Inflammatory macrophage (primary cell): ENCODE data around the gene COG4.
"Not testable (repeated sequence)": the region's sequence is repeated elsewhere in the genome, so short reads cannot be mapped to it uniquely, and the experiment has no call there.

Experiments used
- DNase-seq, 2 donors: peaks; one replicate each; pipeline ENCODE4 v3.0.0-alpha.2; 2020 to 2022
- total RNA-seq, 18 experiments: gene quantifications; one replicate each; lab custom pipeline; 2026; ENCODE audit warnings: mixed read lengths in 6 of 18, inconsistent platforms in 2 of 18; lab: John Stamatoyannopoulos, UW

COG4 gene
- total RNA-seq, result 19.9 to 103 (median 63.4) reads per million in 18 experiments

DNA sequence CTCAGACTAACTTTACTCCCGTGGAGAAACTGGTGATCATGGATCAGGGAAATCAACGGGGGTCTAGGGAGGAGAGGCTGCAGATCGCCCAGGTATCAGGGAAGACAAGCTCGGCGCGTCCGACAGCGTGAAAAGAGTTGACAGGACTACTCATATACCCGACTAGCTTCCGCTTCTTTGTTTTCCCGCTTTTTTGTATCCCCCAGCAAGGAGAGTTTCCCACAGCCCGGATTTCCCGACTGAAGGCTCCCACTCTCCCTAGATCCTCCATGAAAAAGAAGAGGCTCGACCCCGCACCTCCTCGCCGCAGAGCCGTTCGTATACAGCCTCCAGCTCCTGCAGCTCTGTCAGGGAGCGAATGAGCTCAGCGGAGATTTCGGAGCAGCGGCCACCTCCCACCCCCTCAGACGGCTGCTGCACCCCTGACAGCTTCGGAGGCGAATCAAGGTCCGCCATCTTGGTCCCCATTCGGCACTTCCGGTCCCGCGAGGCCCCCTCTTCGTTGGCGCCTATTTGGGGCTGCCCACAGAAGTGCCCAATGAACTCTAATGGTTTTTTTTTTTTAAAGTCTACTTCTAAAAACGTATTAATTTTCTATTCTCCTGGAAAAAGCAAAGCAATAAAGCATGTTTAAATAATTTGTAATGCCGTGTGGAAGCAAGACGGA, at the start of gene COG4:
Gene COG4, minus strand, starts transcription at position 479 of the 667 bp plus-strand sequence. Its CDS starts 11 bp downstream, at position 468.
- peak; percentile 87 to 90 for DNase-seq

GRCh38 chr16:70572926-70573270, 49.5 kb upstream of the COG4 start:
- no peak for DNase-seq

- peak in 1 of 2 donors; percentile 10 for DNase-seq
Measured at GRCh38 chr16:70572050-70572925, 48.9 kb upstream of the COG4 start.

- no peak for DNase-seq
Measured at GRCh38 chr16:70571623-70572022, 48.3 kb upstream of the COG4 start.

- no peak for DNase-seq
Measured at GRCh38 chr16:70570967-70571570, 47.7 kb upstream of the COG4 start.

- no peak for DNase-seq
Measured at GRCh38 chr16:70569752-70570151, 46.4 kb upstream of the COG4 start.

GRCh38 chr16:70568601-70569237, 45.4 kb upstream of the COG4 start:
- no peak for DNase-seq

DNA sequence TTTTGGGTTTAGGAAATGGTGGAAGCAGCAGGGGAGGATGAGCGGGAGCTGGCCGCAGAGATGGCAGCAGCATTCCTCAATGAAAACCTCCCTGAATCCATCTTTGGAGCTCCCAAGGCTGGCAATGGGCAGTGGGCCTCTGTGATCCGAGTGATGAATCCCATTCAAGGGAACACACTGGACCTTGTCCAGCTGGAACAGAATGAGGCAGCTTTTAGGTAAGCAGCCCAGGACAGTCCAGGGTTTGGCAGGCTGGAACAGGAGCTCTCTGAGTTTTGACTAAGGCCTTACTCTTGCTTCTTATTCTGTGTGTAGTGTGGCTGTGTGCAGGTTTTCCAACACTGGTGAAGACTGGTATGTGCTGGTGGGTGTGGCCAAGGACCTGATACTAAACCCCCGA, 41.7 kb upstream of the COG4 start:
- no peak for DNase-seq

GRCh38 chr16:70563636-70564035, 40.3 kb upstream of the COG4 start:
- no peak for DNase-seq

DNA sequence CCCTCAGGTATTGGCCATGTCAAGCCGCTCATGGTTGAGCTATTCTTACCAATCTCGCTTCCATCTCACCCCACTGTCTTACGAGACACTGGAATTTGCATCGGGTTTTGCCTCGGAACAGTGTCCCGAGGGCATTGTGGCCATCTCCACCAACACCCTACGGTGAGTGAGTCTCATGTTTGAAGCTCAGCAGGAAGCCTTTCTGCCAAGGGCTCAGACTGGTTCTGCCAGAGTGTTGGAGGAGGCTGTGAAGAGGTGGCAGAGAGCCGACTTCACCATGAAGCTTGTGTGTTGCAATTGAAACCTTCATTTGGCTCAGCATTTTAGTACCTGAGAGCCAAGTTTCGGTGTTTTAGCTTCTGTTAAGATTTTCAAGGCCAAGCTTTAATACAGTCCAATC, 38.3 kb upstream of the COG4 start:
- DNase-seq, result no peak

- DNase-seq, result no peak
Measured at GRCh38 chr16:70556063-70556462, 32.7 kb upstream of the COG4 start.

DNA sequence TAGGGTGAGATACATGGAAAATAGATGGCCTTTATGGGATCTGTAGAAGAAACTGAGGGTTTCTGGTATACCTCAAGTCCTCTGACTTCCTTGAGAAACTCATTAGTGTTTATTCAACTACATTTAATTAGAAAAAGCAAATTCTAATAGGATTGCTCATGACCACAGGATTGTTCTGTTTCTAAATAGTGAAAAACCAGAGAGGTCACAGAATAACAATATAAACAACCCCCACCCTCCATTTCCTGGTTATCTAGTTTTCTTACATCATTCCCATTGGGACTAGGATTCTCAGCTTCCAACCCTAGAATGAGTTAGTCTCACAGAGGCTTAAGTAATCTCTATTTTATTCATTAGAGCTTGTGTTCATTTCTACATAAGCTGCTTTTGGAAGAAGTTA, 30.3 kb upstream of the COG4 start:
- no peak for DNase-seq

DNA sequence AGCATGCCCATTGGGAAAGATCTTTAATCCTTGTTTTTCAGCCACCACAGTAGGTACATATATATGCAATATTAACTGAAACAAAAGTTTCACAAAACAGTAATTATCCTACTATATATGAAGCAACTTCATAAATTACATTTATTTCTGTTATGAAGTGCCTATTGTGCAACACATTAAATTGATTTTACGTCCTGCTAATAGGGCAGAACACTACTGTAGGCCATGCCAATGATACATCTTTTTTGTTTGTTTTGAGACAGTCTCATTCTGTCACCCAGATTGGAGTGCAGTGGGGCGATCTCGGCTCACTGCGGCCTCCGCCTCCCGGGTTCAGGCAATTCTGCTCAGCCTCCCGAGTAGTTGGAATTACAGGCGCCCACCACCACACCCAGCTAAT, 29.3 kb upstream of the COG4 start:
- no peak for DNase-seq

DNA sequence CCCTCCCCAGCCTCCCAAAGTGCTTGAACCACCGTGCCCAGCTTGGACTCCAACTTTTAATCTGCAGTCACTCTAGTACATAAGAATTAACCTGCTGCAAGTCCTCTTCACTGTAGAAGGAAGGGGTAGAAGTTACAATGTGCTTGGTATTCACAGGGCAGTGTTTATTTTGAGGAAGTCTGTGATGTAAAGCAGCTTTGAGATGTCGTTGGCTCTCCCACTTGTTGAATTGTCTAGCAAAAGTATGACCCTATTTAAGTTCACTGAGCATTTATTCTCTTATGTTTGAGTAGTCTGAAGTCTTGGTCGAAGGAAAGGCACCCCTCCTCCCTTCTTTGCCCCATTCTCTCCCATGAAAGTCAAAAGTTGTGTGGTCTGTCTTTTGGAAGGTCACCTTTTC, 28.4 kb upstream of the COG4 start:
- DNase-seq, result no peak

DNA sequence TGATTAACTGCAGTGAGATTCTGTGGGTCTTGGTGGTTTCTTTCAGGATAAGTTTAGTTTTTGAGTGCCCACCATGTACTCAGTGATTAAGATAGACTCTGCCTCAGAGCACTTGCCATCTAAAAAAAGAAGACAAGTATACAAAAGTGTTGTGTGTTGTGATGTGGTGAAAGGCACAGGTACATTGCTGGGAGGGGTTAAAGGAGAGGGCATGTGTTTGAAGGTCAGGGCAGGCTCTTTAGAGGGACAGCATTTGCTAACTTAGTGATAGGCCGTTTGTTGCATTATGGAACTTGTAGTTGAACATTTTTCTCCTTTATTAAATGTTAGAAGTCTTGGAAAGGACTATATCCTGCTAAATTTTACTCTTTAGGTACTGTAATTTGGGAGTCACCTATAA, 26.7 kb upstream of the COG4 start:
- DNase-seq, result no peak

DNA sequence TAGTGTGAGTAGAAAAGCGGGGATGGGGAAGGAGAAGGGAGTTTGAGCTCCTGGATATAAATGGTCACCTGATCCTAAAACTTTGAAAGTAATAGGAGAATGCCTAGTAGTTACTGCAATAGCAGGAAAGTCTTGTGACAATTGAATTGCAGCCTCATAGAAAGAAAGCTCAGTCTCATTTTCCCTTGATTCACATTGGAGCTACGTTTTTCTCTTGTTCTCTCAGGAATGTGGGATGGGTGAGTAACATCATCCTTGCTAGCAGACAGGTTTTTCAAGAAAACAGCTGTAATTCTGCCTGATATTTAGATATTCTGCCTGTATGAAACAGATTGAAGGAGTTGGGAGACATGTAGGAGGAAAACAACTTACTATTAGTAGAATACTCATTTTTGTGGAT, 25.6 kb upstream of the COG4 start:
- no peak for DNase-seq

- no peak for DNase-seq
Measured at GRCh38 chr16:70544548-70544947, 21.2 kb upstream of the COG4 start.

DNA sequence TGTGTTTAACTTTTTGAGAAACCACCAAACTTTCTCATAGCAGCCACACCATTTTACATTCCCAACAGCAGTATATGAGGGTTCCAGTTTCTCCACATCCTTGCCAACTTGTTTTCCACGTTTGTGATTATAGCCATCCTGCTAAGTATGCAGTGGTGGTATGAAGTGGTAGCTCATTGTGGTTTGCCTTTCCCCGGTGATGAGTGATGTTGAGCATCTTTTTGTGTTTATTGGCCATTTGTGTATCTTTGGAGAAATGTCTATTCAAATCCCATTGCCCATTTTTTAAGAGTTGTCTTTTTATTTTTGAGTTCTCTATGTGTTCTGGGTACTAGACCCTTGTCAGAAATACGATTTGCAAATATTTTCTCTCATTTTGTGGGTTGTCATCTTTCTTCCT, 17.6 kb upstream of the COG4 start:
- DNase-seq, result no peak

GRCh38 chr16:70534971-70535370, 11.6 kb upstream of the COG4 start:
- DNase-seq, result no peak

- DNase-seq, result not testable (repeated sequence)
Measured at GRCh38 chr16:70529954-70530353, 6.6 kb upstream of the COG4 start.

GRCh38 chr16:70529051-70529777, 5.9 kb upstream of the COG4 start:
- peak; percentile 26 to 33 for DNase-seq

DNA sequence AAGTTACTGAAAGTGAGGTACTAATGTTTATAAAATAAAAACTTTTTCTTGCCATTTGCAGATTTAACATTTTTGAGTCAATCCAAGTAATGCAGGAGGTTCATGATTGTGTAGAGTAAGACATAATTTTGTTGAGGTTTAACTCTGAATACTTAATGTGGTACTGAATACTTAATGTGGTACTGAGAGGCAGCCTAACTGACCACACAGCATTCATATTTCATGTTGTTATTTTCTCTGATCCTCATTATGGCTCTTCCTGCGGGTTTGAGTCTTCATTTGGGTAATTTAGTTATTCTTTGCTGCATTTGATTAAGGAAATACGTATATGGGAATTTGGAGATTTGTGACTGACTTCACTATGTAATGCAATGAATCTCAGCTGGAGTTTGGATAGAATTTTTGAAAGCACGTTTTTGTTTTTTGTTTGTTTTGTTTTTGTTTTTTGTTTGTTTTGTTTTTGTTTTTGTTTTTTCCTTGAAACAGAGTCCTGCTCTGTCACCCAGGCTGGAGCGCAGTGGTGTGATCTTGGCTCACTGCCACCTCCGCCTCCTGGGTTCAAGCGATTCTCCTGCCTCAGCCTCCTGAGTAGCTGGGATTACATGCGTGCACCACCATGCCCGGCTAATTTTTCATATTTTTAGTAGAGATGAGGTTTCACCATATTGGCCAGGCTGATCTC, 4.1 kb upstream of the COG4 start:
- DNase-seq, result no peak
